GM18505 (cell line): ENCODE data around the gene UCP2.

Experiments
- ATAC-seq: cut with Tn5 transposase; IDR thresholded peaks from one replicate; pipeline ENCODE4 v1.9.1; 2021; ENCODE audit not compliant: unreplicated experiment
- POLR2A ChIP-seq: IDR thresholded peaks from 4 replicates; pipeline ENCODE4 v1.6.1; 2011; ENCODE audit warnings: borderline replicate concordance; ENCODE audit not compliant: insufficient read depth, insufficient read length; ENCODE audit errors: extremely low read depth

UCP2 gene

DNA sequence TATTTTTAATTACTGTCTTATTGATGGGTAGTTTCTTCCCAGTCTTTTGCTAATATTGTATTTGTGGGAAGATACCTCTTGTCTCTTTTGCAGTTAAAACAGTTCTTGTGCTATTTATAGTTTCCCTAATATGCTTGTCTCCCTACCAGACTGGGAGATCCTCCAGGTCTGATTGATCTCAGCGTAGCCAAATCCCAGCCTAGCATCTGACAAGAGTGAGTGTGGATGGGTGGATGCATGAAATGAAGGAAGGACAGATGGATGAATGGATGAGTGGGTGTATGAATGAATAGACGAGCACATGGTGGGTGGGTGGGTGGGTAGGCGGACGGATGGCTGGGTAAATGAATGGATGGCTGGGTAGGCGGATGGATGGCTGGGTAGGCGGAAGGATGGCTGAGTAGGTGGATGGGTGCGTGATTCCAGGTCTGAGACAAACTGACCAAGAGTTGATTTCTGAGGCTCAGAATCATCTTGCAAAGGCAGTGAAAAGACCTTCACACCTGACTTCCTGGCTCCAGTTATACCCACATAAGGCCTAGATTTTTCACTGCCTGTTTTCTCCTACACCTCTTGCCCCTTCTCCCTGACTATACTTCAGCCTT is 20.4 kb downstream of the UCP2 start:
- no peak for ATAC-seq
- no peak for TF ChIP-seq POLR2A

DNA sequence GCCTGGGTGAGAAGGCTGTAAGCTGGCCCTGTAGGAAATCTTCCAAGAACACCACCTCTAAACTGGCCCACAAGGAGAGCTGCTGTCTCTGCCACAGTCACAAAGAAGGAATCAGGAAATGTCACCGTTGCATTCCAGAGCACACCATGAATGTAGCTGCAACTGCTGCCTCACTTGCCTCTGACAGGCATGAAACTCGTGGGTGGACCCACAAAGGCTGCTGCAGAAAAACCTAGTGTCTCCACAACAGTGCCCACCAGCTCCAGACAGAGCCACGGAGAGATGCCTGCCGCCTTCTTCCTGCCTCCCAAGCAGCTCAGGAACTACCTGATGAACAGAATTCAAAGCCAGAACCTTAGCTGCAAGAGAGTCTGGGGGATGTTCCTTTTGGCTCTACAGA is 21.3 kb downstream of the UCP2 start:
- ATAC-seq: no peak
- TF ChIP-seq POLR2A: no peak

DNA sequence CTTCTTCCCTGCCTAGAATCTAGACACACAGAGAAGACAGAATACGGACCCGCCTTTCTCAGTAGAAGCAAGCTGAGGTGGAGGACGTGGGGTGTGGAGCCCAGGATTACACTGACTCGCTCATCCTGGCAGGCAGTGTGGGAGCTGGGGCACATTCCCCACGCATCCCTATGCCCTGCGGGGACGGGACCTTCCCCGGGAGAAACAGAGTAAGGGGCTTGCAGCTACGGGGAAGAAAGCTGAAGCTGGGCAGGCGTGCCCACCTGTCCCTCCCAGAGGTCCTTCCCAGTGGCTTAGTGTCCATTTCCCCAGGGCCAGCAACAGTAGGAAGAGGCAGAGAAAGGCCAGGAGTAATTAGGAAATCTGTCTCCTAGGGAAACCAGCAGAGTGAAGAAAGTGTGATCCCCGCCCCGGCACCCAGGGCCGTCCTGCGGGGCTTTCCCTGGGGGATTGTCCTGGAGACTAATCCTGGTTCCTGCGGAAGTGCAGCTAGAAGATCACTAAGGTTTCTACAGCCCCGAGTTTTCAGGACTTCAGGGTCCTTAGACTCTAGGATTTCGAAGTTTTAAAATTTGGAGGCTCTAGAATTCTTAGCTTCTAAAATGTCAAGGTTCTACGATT is 24.0 kb downstream of the UCP2 start:
- TF ChIP-seq POLR2A: no peak
- no peak for ATAC-seq

DNA sequence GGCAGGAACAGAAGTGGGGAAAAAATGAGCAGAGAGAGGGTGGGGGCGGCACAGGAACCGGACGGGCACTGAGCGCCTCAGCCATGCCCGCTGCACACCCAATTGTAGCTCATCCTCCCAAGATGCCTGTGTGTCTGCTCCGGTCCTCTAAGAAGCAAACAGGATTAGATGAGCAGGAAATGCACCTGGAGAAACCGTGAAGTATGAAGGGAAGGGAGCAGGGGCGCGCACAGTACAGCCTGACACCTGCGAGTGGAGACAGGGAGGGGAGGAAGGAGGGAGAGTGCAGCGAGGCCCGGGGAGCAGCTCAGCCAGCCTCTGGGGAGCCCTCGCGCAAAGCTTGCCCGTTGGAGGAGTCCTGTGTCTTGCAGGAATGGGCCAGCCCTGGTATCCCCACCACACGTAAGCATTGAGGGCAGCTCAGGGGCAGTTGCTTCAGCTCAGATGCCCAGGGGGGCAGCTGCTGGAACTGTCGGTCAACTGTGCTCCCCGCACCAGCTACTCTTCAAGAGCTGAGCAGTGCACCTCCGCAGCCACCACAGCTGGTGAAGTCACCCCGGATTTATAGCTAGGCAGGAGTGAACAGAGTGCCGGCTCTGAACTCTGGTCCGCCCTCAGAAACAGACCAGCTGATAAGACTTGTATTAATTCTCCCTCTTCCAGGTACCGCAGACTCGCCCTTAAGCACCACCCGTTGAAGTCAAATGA is 24.8 kb downstream of the UCP2 start:
- no peak for ATAC-seq

DNA sequence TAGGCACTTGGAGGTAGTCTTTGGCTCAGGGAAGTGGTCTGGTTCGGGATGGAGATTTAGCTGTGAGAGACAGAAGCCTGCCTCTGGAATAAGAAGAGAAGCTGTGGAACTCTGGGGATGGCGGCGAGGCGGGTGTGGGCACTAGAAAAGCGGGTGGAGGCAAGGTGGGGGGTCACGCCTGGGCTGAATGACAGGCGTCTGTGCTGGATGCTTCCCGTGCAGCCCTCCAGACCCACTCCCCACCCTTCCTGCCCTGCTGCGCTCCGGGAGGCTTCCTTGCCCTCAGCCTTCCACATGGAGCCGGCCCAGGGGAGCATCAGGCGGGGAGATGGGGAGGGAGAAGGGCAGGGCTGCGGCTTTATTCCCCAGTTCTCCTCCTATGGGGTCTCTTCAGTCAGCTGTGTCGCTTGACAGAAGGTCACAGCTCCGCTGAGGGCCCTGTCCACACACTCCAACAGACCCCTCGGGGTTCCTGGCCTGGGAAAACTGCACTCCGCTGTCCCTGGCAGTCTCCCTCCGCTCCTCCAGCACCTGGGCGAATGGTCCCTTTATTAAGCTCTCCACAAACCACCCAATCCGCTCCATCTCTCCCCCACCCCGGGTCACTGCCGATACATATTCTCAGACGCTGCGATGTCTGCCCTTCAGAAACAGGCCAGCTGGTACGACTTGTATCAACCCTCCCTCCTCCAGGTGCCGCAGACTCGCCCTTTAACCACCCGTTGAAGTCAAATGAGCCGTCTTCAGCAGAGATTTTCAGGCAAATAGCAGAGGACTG is 25.6 kb downstream of the UCP2 start:
- ATAC-seq: no peak
- no peak for TF ChIP-seq POLR2A

More for the DNA sequence above, 24.8 kb downstream of the UCP2 start:
- TF ChIP-seq POLR2A: no peak

DNA sequence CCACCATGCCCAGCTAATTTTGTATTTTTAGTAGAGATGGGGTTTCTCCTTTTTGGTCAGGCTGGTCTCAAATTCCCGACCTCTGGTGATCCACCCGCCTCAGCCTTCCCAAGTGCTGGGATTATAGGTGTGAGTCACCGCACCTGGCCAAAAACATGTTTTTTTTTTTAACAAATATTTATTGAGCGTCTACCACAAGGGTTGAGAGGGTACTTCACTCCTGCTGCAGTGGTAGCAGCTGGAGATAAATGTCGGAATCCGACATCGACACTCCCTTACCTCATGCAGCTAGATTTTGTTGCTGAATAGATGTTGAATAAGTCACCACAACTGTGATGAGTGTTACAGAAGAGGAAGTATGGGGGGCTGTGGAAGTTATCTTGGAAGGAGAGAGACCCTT is 30.8 kb downstream of the UCP2 start:
- no peak for TF ChIP-seq POLR2A
- no peak for ATAC-seq

DNA sequence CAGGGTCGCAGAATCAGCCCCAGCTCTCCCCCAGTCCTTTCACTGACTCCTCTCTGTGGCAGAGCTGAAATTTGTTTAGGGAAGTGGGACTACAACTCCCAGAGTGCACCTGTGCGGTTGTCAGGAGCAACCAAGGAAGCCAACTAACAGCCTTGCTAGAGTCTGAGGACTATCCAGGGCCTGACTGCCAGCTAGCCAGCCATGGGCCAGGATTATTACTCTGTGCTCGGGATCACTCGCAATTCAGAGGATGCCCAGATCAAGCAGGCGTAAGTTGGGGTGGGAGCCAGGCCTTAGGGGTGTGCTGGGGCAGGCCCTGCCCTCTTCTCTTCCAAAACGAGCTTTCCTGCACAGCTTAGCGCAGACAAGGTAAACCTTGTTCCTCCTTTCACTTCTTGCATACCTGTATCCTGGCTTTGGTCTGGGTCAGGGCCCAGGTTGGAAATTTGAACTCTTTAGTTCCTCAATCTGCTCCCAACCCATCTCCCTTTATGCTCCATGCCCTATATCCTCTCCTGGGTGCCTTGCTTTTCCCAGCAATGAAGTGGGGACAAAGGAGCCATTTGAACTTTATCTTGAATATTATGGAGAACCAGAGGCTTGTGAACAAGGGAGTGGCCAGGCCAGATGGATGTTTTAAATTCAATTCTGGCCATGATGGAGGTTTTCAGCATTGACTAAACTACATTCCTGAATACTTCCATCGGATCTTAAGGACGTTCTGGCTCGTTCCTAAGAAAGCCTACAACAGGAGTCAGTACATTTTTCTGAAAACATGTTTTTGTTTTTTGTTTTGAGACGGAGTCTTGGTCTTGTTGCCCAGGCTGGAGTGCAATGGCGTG is 31.6 kb downstream of the UCP2 start, which contains the start of gene DNAJB13:
Gene DNAJB13 (plus strand): TSS at position 158 of the 842 bp plus-strand sequence. CDS start 44 bp downstream, at position 202.
- peak; percentile 84 for ATAC-seq
- TF ChIP-seq POLR2A: no peak

DNA sequence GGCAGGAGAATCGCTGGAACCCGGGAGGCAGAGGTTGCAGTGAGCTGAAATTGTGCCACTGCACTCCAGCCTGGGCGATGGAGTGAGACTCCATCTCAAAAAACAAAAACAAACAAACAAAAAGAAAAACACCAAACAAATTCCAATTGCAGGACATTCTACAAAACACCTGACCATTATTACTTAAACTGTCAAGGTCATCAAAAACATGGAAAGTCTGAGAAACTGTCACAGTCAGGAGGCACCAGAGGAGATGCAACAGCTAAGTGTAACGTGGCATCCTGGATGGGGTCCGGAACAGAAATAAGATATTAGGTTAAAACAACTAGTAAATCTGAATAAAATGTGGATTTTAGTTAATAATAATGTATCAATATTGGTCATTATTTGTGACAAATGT is 32.7 kb downstream of the UCP2 start:
- TF ChIP-seq POLR2A: no peak
- no peak for ATAC-seq

DNA sequence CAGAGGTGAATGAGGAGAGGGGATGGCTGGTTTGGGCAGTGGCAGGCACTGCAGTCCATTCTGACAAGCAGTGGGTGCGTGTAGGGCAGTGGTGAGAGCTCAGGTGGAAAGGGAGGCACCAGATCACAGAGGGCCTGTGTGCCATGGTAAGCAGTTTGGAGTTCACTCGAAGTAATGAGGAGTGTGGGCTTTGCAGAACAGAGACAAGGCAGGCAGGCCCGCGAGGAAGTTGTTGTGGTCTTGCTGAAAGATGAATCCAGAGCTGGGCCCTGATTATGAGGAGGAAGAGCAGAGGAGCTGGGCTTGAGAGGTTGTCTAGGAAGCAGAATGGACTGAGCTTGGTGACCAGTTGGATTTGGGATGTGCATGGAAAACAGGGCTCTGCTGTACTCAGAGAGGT is 33.4 kb downstream of the UCP2 start:
- ATAC-seq: no peak
- TF ChIP-seq POLR2A: no peak

DNA sequence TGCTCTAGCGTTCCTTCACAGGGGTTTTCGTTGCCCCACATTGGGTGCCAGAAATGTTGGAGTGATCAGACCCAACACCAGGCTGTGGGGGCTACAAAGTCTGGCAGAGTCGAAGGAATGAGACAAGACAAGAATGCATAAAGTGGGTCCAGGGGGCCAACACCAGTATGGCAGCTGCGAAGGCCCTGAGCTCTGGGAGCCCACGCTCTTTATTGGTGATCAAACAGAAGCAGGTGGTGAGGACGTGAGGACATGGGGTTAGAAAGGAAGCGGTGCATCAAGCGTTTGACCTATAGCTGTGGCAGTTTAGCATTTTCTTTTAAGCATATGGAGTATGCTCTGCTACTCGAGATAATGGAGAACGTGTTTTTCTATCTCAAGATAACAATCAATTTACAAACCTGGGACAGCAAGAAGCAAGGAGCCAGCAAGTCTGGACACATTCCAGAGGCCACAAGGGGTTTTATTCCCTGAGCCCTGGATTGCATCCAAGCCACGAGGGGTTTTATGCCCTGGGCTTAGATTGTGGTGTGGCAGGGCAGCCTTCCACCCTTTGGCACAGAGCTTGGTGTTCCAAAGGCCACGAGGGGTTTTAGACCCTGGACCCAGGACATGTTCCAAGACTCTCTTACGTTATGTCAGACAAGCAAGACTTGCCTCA is 35.7 kb downstream of the UCP2 start:
- TF ChIP-seq POLR2A: no peak
- no peak for ATAC-seq

DNA sequence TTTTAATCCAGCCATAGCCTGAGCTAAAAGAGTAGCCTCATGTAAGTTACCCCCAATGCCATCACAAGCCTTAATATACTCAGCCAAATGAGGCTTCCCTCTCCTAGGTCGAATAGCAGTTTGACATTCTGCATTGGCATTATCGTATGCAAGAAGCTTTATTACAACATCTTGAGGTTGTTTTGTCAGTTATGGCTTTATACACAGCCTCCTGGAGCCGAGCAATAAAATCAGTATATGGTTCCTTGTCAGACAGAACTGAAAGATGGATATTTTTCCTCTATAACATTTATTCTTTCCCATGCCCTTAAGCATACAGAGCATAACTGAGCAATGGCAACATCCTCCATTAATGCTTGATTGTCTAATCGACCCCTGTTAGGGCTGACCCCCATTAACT is 37.2 kb downstream of the UCP2 start:
- no peak for TF ChIP-seq POLR2A
- no peak for ATAC-seq

DNA sequence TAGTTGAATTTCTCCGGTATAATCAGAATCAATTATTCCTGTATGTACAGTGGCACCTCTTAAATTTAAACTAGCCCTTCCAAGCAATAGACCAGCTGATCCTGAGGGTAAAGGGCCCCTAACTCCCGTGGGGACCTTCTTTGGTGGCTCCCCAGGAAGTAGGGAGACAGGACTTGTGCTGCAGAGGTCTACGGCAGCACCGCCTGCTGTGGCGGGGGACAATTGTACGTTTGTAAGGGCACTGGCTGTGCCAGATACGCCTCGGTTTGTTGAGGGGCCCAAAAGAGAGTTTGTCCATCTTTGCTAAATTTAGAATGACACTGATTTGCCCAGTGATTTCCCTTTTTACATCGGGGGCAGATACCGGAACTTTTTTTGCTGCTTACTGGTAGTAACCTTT is 37.7 kb downstream of the UCP2 start:
- TF ChIP-seq POLR2A: no peak
- ATAC-seq: no peak
